IMR-90 (cell line): Measurements from ENCODE around the gene ZNF407. TPM values are rescaled to one million over a fixed set of nuclear protein-coding genes. Genes with fewer than 3 reads are reported as not detected.
"Not testable (repeated sequence)": the region's sequence is repeated elsewhere in the genome, so short reads cannot be mapped to it uniquely, and the experiment has no call there.

ENCODE experiments used
- ATAC-seq: fragments of 200-7000 bp; cut with Tn5 transposase; 2 replicates; pipeline ENCODE4 v1.9.1; 2020; ENCODE audit warnings: low read depth, mild to moderate bottlenecking, moderate library complexity
- BruUV-seq: library from RNA; stranded (reverse); fragments of 400-500 nt; replicated peaks from 2 replicates; lab custom pipeline; 2021; lab: Mats Ljungman, UMichigan
- CTCF ChIA-PET: fragments of 300-600 bp; formaldehyde crosslinking; extraction: SDS; loops from one replicate; lab custom pipeline; 2021; ENCODE audit warnings: antibody characterized with exemption; lab: Yijun Ruan, JAX
- POLR2A ChIA-PET: fragments of 300-600 bp; sonication (Branson Sonifier 250); formaldehyde crosslinking; loops from one replicate; lab custom pipeline; 2022; ENCODE audit warnings: antibody characterized with exemption; ENCODE audit not compliant: unreplicated experiment; lab: Charles Lee
- DNase-seq: peaks from one replicate; pipeline ENCODE4 v3.0.0; 2013
- H2AFZ ChIP-seq: replicated peaks from 2 replicates; pipeline ENCODE3; 2013; ENCODE audit warnings: low read length, mild to moderate bottlenecking; ENCODE audit not compliant: poor library complexity
- H2AK5ac ChIP-seq: 2 replicates; pipeline ENCODE4 v1.6.1; 2013; ENCODE audit warnings: low read depth, low read length, inconsistent platforms
- H2AK9ac ChIP-seq: replicated peaks from 2 replicates; pipeline ENCODE3; 2013; ENCODE audit warnings: mild to moderate bottlenecking, low read depth, low read length, moderate library complexity; ENCODE audit not compliant: poor library complexity
- H2BK120ac ChIP-seq: 2 replicates; pipeline ENCODE4 v1.6.1; 2013; ENCODE audit warnings: low read depth, low read length, inconsistent platforms
- H2BK15ac ChIP-seq: 3 replicates; pipeline ENCODE4 v1.6.1; 2013; ENCODE audit warnings: low read depth, low read length, inconsistent platforms
- H2BK20ac ChIP-seq: 2 replicates; pipeline ENCODE4 v1.6.1; 2013; ENCODE audit warnings: low read depth, mild to moderate bottlenecking, inconsistent platforms, low read length, moderate library complexity
- H2BK5ac ChIP-seq: 2 replicates; pipeline ENCODE4 v1.6.1; 2013; ENCODE audit warnings: mild to moderate bottlenecking, low read depth, low read length, inconsistent platforms; ENCODE audit not compliant: poor library complexity, severe bottlenecking
- H3K14ac ChIP-seq: replicated peaks from 2 replicates; pipeline ENCODE4 v1.6.1; 2013; ENCODE audit warnings: low read depth, low read length, inconsistent platforms
- H3K18ac ChIP-seq: 2 replicates; pipeline ENCODE4 v1.6.1; 2013; ENCODE audit warnings: low read depth, low read length, control low read depth
- H3K23ac ChIP-seq: 2 replicates; pipeline ENCODE4 v1.6.1; 2013; ENCODE audit warnings: low read depth, low read length, inconsistent platforms
- H3K27ac ChIP-seq: 2 replicates; pipeline ENCODE4 v1.5.1; 2013; ENCODE audit warnings: mild to moderate bottlenecking, control low read depth, low read length; ENCODE audit not compliant: insufficient read depth
- H3K27me3 ChIP-seq: 2 replicates; pipeline ENCODE4 v1.6.1; 2013; ENCODE audit warnings: low read length; ENCODE audit not compliant: control insufficient read depth, insufficient read depth
- H3K36me3 ChIP-seq: 2 replicates; pipeline ENCODE4 v1.6.1; 2013; ENCODE audit warnings: low read length, mixed read lengths; ENCODE audit not compliant: control insufficient read depth, insufficient read depth
- H3K4ac ChIP-seq: 2 replicates; pipeline ENCODE4 v1.6.1; 2013; ENCODE audit warnings: low read depth, low read length, inconsistent platforms
- H3K4me1 ChIP-seq: 2 replicates; pipeline ENCODE4 v1.6.1; 2013; ENCODE audit warnings: low read length, mixed read lengths; ENCODE audit not compliant: control insufficient read depth, insufficient read depth
- H3K4me2 ChIP-seq: 2 replicates; pipeline ENCODE4 v1.6.1; 2013; ENCODE audit warnings: low read depth, mild to moderate bottlenecking, control low read depth, low read length, moderate library complexity
- H3K4me3 ChIP-seq: 2 replicates; pipeline ENCODE4 v1.5.1; 2013; ENCODE audit warnings: low read depth, mild to moderate bottlenecking, control low read depth, low read length, moderate library complexity; ENCODE audit not compliant: insufficient read depth
- H3K56ac ChIP-seq: 2 replicates; pipeline ENCODE4 v1.6.1; 2013; ENCODE audit warnings: low read length, inconsistent platforms; ENCODE audit not compliant: insufficient read depth; ENCODE audit errors: extremely low read depth
- H3K79me1 ChIP-seq, 2 experiments: 2 replicates each; pipeline ENCODE4 v1.6.1; 2013; ENCODE audit warnings: low read length in 2 of 2, inconsistent platforms in 1 of 2, low read depth in 1 of 2
- H3K9ac ChIP-seq: 2 replicates; pipeline ENCODE4 v1.6.1; 2013; ENCODE audit warnings: low read depth, low read length, control low read depth
- H3K9me1 ChIP-seq: 2 replicates; pipeline ENCODE4 v1.6.1; 2013; ENCODE audit warnings: low read length, inconsistent platforms; ENCODE audit not compliant: insufficient read depth
- H3K9me3 ChIP-seq: 2 replicates; pipeline ENCODE4 v1.6.1; 2013; ENCODE audit warnings: low read length; ENCODE audit not compliant: control insufficient read depth, insufficient read depth
- H4K20me1 ChIP-seq: 2 replicates; pipeline ENCODE4 v1.6.1; 2013; ENCODE audit warnings: low read length, inconsistent platforms; ENCODE audit not compliant: insufficient read depth
- H4K5ac ChIP-seq: 2 replicates; pipeline ENCODE4 v1.6.1; 2013; ENCODE audit warnings: mild to moderate bottlenecking, low read depth, low read length, control low read depth
- H4K8ac ChIP-seq, 2 experiments: 2 replicates each; pipeline ENCODE4 v1.6.1; 2013; ENCODE audit warnings: low read depth in 2 of 2, low read length in 2 of 2, control low read depth in 1 of 2, inconsistent platforms in 1 of 2
- H4K91ac ChIP-seq: 2 replicates; pipeline ENCODE4 v1.6.1; 2013; ENCODE audit warnings: low read depth, low read length, inconsistent platforms; ENCODE audit not compliant: insufficient read depth
- BHLHE40 ChIP-seq: fragments of 150-350 bp; IDR thresholded peaks from 2 replicates; pipeline ENCODE4 v1.6.1; 2016; ENCODE audit warnings: mild to moderate bottlenecking, low read depth, low read length
- CEBPB ChIP-seq: IDR thresholded peaks from 2 replicates; pipeline ENCODE4 v1.6.1; 2012; ENCODE audit warnings: low read depth, low read length, improper control_type of control experiment
- CHD1 ChIP-seq: IDR thresholded peaks from 2 replicates; pipeline ENCODE4 v1.6.1; 2012; ENCODE audit warnings: low read depth, low read length, improper control_type of control experiment
- RAD21 ChIP-seq: IDR thresholded peaks from 2 replicates; pipeline ENCODE4 v1.6.1; 2012; ENCODE audit warnings: low read length, improper control_type of control experiment
- WGBS, 2 experiments: methylation state at CpG; one replicate each; pipeline versions ENCODE4 v1.1.5 to v1.1.7; 2013; ENCODE audit warnings: missing lambda C conversion rate in 2 of 2; ENCODE audit not compliant: insufficient read length in 1 of 2; ENCODE audit errors: extremely low coverage in 2 of 2; 5-methylcytosine and 5-hydroxymethylcytosine counted together
- dilution Hi-C: fragments of 300-500 bp; cut with HindIII; formaldehyde crosslinking; loops from one replicate; pipeline ENCODE4 v1.14.3; 2018; ENCODE audit warnings: low sequenced_read_pairs; ENCODE audit not compliant: unreplicated experiment
- in situ Hi-C: fragments of 300-500 bp; cut with MboI; formaldehyde crosslinking; loops from 3 replicates; pipeline ENCODE4 v1.14.3; 2019; ENCODE audit warnings: low sequenced_read_pairs, inconsistent platforms, mixed read lengths
- intact Hi-C: fragments of 100-400 bp; cut with micrococcal nuclease; formaldehyde crosslinking; loops from 2 replicates; pipeline ENCODE4 v1.10.0; 2022
- polyA plus RNA-seq, 3 experiments: library from polyadenylated mRNA; depleted of rRNA; stranded (reverse); fragments of >200 nt; gene quantifications; 2 replicates each; pipeline ENCODE4 v1.2.3, GENCODE V29; 2012; ENCODE audit warnings: low replicate concordance in 1 of 3
- total RNA-seq: library from RNA; depleted of rRNA; stranded (reverse); fragments of >200 nt; gene quantifications from 2 replicates; pipeline ENCODE4 v1.2.3, GENCODE V29; 2012

ZNF407 gene
- total and polyA plus RNA-seq, 2 of the 4 experiments (the other 2 are of a cell fraction), result 3.1 to 20.1 TPM

DNA sequence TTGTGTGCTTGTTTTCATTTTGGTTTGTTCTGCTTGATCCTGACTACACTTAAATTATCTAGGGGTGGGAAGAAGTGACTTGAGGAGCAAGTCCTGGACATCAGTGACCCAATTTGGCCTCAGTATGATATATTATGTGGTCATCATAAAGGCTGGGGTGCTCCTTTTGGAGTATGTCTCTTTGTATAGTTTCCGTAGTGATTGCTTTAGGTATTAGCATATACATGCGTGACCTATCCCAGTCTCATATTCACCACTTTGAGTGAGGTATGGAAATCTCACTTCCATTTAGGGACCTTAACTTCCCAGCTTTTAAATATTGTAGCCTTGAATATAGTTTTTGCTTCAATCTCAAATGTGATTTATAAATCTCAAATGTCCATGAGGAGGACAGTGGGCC is 370.3 kb downstream of the ZNF407 start:
- CTCF ChIA-PET, result interaction anchor here (1.1 kb wide), 1 partner anchor 19 kb away, joined by 3 read pairs; no protein-coding TSS in a partner anchor
- in situ Hi-C loops, result no loop called here

GRCh38 chr18:74971358-74971757 is 373.7 kb downstream of the ZNF407 start:
- H2AK9ac ChIP-seq, intact Hi-C loops, in situ Hi-C loops, H2AFZ ChIP-seq, H3K23ac ChIP-seq, H3K4ac ChIP-seq, H3K4me1 ChIP-seq, H4K20me1 ChIP-seq, H2BK15ac ChIP-seq, H3K4me3 ChIP-seq, H2AK5ac ChIP-seq, H3K18ac ChIP-seq, BruUV-seq, H3K9me1 ChIP-seq, H3K9ac ChIP-seq, H3K27ac ChIP-seq, ATAC-seq, CTCF ChIA-PET, H4K5ac ChIP-seq, H3K79me1 ChIP-seq, H3K56ac ChIP-seq, H3K4me2 ChIP-seq, H4K8ac ChIP-seq, H3K9me3 ChIP-seq, H2BK20ac ChIP-seq, H3K14ac ChIP-seq, H4K91ac ChIP-seq, H2BK120ac ChIP-seq, H3K27me3 ChIP-seq, H2BK5ac ChIP-seq, DNase-seq, POLR2A ChIA-PET, H3K36me3 ChIP-seq, dilution Hi-C loops: not testable (repeated sequence)
- WGBS, 2 experiments, result 90% methylated on average over 2 of the region's 4 CpGs; no CpG with 5 or more reads in 1 of the 2 experiments

More for the DNA sequence above, 370.3 kb downstream of the ZNF407 start:
- dilution Hi-C loops (no loop called here), intact Hi-C loops (no loop called here)
- H2BK15ac ChIP-seq, result no peak overlapping the region
- no peak overlapping the region for H2BK120ac ChIP-seq
- no peaks in the 10 kb centered on the region for H4K20me1 ChIP-seq
- no peak overlapping the region for H3K23ac ChIP-seq
- BruUV-seq, result no TSS peak
- ATAC-seq, result no peak
- H3K9me3 ChIP-seq, result no peaks in the 10 kb centered on the region
- H3K4ac ChIP-seq, result no peak overlapping the region
- H4K5ac ChIP-seq, result no peak overlapping the region
- 0 out of 4 replicates have a peak, but pooled peaks cover 0 to 3% of the 10 kb centered on the region in 2 experiments for H3K79me1 ChIP-seq
- no peak overlapping the region for H2AK9ac ChIP-seq
- H2AK5ac ChIP-seq, result no peak overlapping the region
- H3K9ac ChIP-seq, result no peak overlapping the region
- no peaks in the 10 kb centered on the region for H3K27me3 ChIP-seq
- peaks cover 4% of the 10 kb centered on the region for H3K9me1 ChIP-seq
- H3K4me2 ChIP-seq, result no peak overlapping the region
- no peak overlapping the region for H3K14ac ChIP-seq
- H4K8ac ChIP-seq, result no peak overlapping the region
- no peak for DNase-seq
- no peak overlapping the region for H3K56ac ChIP-seq
- TF ChIP-seq CHD1 (no peak), CEBPB (no peak), RAD21 (no peak), BHLHE40 (no peak)
- H2BK20ac ChIP-seq, result no peak overlapping the region
- H4K91ac ChIP-seq, result no peak overlapping the region
- POLR2A ChIA-PET, result no interaction called here
- no peak overlapping the region for H2BK5ac ChIP-seq
- WGBS, 2 experiments, result no CpG with 5 or more reads among the region's 2 CpGs
- no peak overlapping the region for H3K4me3 ChIP-seq
- H3K18ac ChIP-seq, result no peak overlapping the region
- H2AFZ ChIP-seq, result no peak overlapping the region
- H3K27ac ChIP-seq, result no peak overlapping the region
- no peaks in the 10 kb centered on the region for H3K36me3 ChIP-seq
- no peaks in the 10 kb centered on the region for H3K4me1 ChIP-seq
